Pulmonary artery endothelial cell (primary cell): ENCODE measurements around the gene RALGAPA1. TPM values are rescaled to one million over a fixed set of nuclear protein-coding genes. Genes with fewer than 3 reads are reported as not detected.
"Not testable (repeated sequence)": the region's sequence is repeated elsewhere in the genome, so short reads cannot be mapped to it uniquely, and the experiment has no call there.

Experiments
- DNase-seq: peaks from one replicate; pipeline ENCODE4 v3.0.0-alpha.2; 2011; ENCODE audit warnings: low read depth, low spot score
- total RNA-seq: library from RNA; depleted of rRNA; stranded (reverse); fragments of >200 nt; gene quantifications from 2 replicates; pipeline ENCODE4 v1.2.3, GENCODE V29; 2014

The RALGAPA1 gene
- total RNA-seq, 1 donor from 2014 or later, result 14.8 TPM

- no peak for DNase-seq
These were observed 104.2 kb downstream of the RALGAPA1 start for GRCh38 chr14:35704793-35705493.

- DNase-seq, result no peak
These were observed 107.6 kb downstream of the RALGAPA1 start for GRCh38 chr14:35701531-35701930.

GRCh38 chr14:35699791-35700444, 109.2 kb downstream of the RALGAPA1 start:
- DNase-seq, result no peak

GRCh38 chr14:35696575-35696974, 112.5 kb downstream of the RALGAPA1 start:
- no peak for DNase-seq

GRCh38 chr14:35696119-35696518, 113.0 kb downstream of the RALGAPA1 start:
- no peak for DNase-seq

- no peak for DNase-seq
These were observed 113.4 kb downstream of the RALGAPA1 start for GRCh38 chr14:35695647-35696046.

- DNase-seq, result no peak
These were observed 114.0 kb downstream of the RALGAPA1 start for GRCh38 chr14:35695072-35695471.

- DNase-seq, result no peak
These were observed 120.1 kb downstream of the RALGAPA1 start for GRCh38 chr14:35689000-35689460.

GRCh38 chr14:35688126-35688826, 120.8 kb downstream of the RALGAPA1 start:
- DNase-seq, result no peak

- DNase-seq, result peak; percentile 17
These were observed 121.7 kb downstream of the RALGAPA1 start for GRCh38 chr14:35687335-35687939.

GRCh38 chr14:35683688-35684087, 125.4 kb downstream of the RALGAPA1 start:
- not testable (repeated sequence) for DNase-seq

GRCh38 chr14:35682802-35683201, 126.3 kb downstream of the RALGAPA1 start:
- DNase-seq, result no peak

- no peak for DNase-seq
These were observed 130.6 kb downstream of the RALGAPA1 start for GRCh38 chr14:35678403-35679028.

GRCh38 chr14:35669782-35670181, 139.3 kb downstream of the RALGAPA1 start:
- DNase-seq, result no peak

GRCh38 chr14:35666429-35667043, 142.6 kb downstream of the RALGAPA1 start:
- DNase-seq, result no peak

GRCh38 chr14:35661875-35662274, 147.2 kb downstream of the RALGAPA1 start:
- DNase-seq, result no peak

GRCh38 chr14:35653045-35653444, 156.1 kb downstream of the RALGAPA1 start:
- DNase-seq, result no peak

GRCh38 chr14:35643513-35643912, 165.6 kb downstream of the RALGAPA1 start:
- no peak for DNase-seq

- no peak for DNase-seq
These were observed 171.2 kb downstream of the RALGAPA1 start for GRCh38 chr14:35637851-35638250.

- DNase-seq, result no peak
These were observed 171.8 kb downstream of the RALGAPA1 start for GRCh38 chr14:35637269-35637668.

GRCh38 chr14:35632676-35633075, 176.4 kb downstream of the RALGAPA1 start:
- no peak for DNase-seq
